Small intestine (tissue), 7 donors: Measurements from ENCODE around the gene TMA7B. TPM values are rescaled to one million over a fixed set of nuclear protein-coding genes. Genes with fewer than 3 reads are reported as not detected.

Source experiments
- DNase-seq, 2 donors: peaks; one replicate each; pipeline versions ENCODE4 v3.0.0 to v3.0.0-alpha.2; 2013
- FAIRE-seq: peaks from 2 replicates; lab custom pipeline; 2012; peaks lifted over from hg19 to GRCh38; lab: Jason Lieb, UNC
- H3K27ac ChIP-seq, 3 donors: one replicate each; pipeline ENCODE4 v1.5.1; 2013; ENCODE audit warnings: low read length in 2 of 3, mild to moderate bottlenecking in 2 of 3, control low read depth in 1 of 3, inconsistent platforms in 1 of 3, low read depth in 1 of 3, moderate library complexity in 1 of 3
- H3K27me3 ChIP-seq, 3 donors: one replicate each; pipeline ENCODE4 v1.6.1; 2013; ENCODE audit warnings: low read length in 3 of 3, inconsistent platforms in 1 of 3; ENCODE audit not compliant: control insufficient read depth in 3 of 3, insufficient read depth in 3 of 3
- H3K36me3 ChIP-seq, 3 donors: one replicate each; pipeline ENCODE4 v1.6.1; 2013; ENCODE audit warnings: low read length in 3 of 3, inconsistent platforms in 1 of 3, low read depth in 1 of 3, mild to moderate bottlenecking in 1 of 3, moderate library complexity in 1 of 3; ENCODE audit not compliant: control insufficient read depth in 3 of 3, insufficient read depth in 2 of 3
- H3K4me1 ChIP-seq, 3 donors: one replicate each; pipeline ENCODE4 v1.6.1; 2013; ENCODE audit warnings: low read length in 2 of 3, inconsistent platforms in 1 of 3, low read depth in 1 of 3, mild to moderate bottlenecking in 1 of 3, moderate library complexity in 1 of 3; ENCODE audit not compliant: control insufficient read depth in 3 of 3, insufficient read depth in 2 of 3
- H3K4me3 ChIP-seq, 3 donors: one replicate each; pipeline ENCODE4 v1.5.1; 2013; ENCODE audit warnings: low read length in 3 of 3, control low read depth in 1 of 3, inconsistent platforms in 1 of 3, low read depth in 1 of 3, mild to moderate bottlenecking in 1 of 3, moderate library complexity in 1 of 3
- H3K9me3 ChIP-seq, 2 donors: one replicate each; pipeline ENCODE4 v1.6.1; 2013; ENCODE audit warnings: low read depth in 1 of 2, low read length in 1 of 2; ENCODE audit not compliant: control insufficient read depth in 2 of 2, insufficient read depth in 1 of 2
- WGBS, 3 donors: extraction: QIAGEN DNeasy Blood & Tissue Kit; methylation state at CpG; one replicate each; pipeline ENCODE4 v1.1.7; 2013; 5-methylcytosine and 5-hydroxymethylcytosine counted together
- polyA plus RNA-seq, 4 donors: library from polyadenylated mRNA; stranded (reverse) in 3 of 4; unstranded in 1 of 4; fragments of 200-250 nt in 3 of 4; fragments of 120-200 nt in 1 of 4; gene quantifications; one replicate each; pipeline versions ENCODE4 v1.2.1 to v1.2.3, GENCODE V29; 2013
- donor health status: healthy with polysubstance abuse.
- donor health status: control.
- donor health status: control.
- donor health status: Bipolar disorder and iron deficiency.
- donor health status: healthy.

TMA7B gene
- polyA plus RNA-seq, 4 donors, result 0.04 to 0.54 (median 0.15) TPM; not detected in 1

DNA sequence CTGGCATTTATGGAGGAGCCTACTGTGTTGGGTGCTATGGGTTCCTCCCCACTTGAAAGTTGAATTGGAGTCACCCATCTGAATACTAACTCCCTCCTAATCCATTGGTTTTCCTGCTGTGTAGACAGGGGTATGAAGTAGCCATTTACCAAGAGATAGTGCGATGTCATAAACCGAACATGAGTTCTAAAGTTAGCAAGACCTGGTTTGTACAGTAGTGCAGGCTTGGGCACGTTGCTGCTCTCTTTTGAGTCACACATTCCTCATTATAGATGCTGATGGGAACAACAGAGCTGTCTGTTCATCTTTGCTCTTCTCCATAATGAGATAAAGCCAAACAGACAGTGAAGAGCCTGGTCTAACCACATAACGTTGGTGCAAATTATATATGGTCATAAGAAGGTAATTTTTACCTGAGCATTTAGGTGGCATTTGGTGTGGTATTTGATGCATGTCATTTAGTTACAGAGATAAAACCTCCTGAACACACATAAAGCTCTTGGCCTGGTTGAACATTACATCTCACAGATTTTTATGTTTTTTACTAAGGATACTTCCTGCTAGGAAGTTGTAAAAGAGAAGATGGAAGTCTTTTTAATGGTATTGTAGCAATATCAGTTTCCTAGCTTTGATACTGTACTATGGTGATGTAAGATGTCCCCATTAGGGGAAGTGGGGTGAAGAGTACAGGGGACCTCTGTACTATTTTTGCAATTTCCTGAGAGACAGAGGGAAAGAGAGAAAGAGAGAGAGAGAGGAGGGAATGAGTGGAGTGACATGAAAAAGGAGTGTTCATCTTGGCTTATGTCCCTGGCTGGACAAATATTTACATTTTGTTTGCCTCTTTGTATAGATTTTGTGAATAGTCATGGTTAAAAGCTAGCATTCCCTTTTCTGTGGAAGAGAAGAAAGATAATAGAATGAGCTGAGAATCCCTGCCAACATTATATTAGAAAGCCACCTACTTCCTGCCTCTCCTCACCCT lies 31.4 kb upstream of the TMA7B start:
- H3K4me1 ChIP-seq, result peaks cover 0 to 42% (median 10%) of the 10 kb centered on the region in 3 donors
- FAIRE-seq (no peak), DNase-seq (peak in 1 of 2 donors; percentile 27)
- H3K9me3 ChIP-seq, result no peaks in the 10 kb centered on the region
- no peaks in the 10 kb centered on the region for H3K36me3 ChIP-seq
- H3K27me3 ChIP-seq, result peaks cover 0 to 3% (median 0%) of the 10 kb centered on the region in 3 donors
- no peak overlapping the region for H3K27ac ChIP-seq
- peak overlapping the region in 1 of 3 donors; percentile 17 for H3K4me3 ChIP-seq
- 54 to 64% (median 57%) methylated on average over 4 of the region's 4 CpGs for WGBS, 3 donors

DNA sequence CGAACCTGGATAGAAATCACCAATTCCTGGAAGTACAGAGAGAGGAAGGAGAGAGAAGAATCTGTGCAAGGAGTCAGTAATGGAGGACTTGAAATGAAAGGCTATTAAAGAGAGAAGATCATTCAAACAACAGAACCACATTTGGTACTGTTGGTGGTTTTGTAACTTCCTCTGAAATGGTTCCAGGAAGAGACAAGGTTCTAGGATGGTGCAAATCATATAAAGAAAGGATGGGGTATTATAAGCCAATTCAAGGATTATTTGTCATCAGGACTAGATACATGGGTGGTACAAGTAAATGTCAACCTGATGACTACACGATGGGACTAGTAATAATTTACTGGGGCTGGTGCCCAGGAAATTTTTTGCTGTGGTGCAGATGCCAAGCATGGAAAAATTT lies 28.9 kb upstream of the TMA7B start:
- Histone ChIP-seq H3K27me3 (peaks cover 0 to 3% (median 0%) of the 10 kb centered on the region in 3 donors), H3K4me3 (no peak overlapping the region), H3K36me3 (no peaks in the 10 kb centered on the region), H3K9me3 (no peaks in the 10 kb centered on the region), H3K4me1 (peaks cover 0 to 30% (median 10%) of the 10 kb centered on the region in 3 donors), H3K27ac (no peak overlapping the region)
- DNase-seq (no peak), FAIRE-seq (no peak)
- WGBS, 3 donors, result 52 to 64% (median 58%) methylated on average over 2 of the region's 2 CpGs

DNA sequence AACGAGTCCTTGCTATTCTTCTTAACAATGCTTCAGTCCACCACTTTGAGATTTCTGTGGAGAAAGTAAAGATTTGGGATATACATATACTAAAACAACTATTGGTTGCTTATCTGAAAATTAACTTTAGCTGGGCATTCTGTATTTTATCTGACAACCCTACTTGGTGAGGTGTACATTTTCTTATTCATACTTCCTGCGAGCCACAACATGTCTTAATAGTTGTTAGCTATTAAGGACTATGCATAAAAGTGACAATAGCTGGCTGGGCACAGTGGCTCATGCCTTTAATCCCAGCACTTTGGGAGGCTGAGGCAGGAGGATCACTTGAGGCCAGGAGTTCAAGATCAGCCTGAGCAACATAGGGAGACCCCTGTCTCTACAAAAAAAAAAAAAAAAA lies 28.0 kb upstream of the TMA7B start:
- no peak for FAIRE-seq

DNA sequence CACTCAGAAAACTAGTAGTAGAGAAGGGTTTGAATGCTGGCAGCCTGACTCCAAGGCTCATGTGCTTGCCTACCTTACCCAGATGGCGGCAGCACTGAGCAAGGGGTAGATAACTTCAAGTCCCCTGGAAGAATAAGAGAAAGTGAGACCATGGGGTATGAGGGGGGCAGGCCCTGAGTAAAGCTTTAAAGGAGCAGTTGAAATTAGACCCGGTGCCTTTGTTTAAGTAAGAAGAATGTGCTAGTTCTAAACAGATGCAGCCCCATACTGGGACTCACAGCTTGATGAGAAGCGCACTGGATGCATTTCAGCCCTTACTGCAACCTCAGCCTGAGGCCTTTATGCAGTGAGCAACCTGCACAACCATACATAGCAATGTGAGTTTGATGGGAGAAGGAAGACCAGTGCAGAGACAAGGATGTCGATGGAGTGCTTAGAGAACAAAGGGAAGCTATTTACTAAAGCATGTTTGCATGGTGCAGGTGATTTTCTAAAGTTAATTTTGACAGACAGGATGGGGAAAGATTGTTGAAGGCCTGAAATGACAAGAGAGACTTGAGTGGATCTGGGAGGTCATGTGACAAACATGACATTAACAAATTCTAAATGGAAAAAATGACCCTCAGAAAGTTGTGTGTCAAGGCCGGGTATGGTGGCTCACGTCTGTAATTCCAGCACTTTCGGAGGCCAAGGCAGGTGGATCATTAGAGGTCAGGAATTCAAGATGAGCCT lies 27.1 kb upstream of the TMA7B start:
- H3K4me3 ChIP-seq, result no peak overlapping the region
- H3K27me3 ChIP-seq, result peaks cover 0 to 3% (median 0%) of the 10 kb centered on the region in 3 donors
- H3K4me1 ChIP-seq, result peaks cover 0 to 12% (median 3%) of the 10 kb centered on the region in 3 donors
- no peaks in the 10 kb centered on the region for H3K36me3 ChIP-seq
- no peaks in the 10 kb centered on the region for H3K9me3 ChIP-seq
- 62 to 74% (median 70%) methylated on average over 7 of the region's 7 CpGs for WGBS, 3 donors
- DNase-seq, result peak; percentile 45 to 55
- no peak for FAIRE-seq
- no peak overlapping the region for H3K27ac ChIP-seq

More for the DNA sequence above, 28.0 kb upstream of the TMA7B start:
- no peak overlapping the region for H3K4me3 ChIP-seq
- 58 to 76% (median 68%) methylated on average over 2 of the region's 2 CpGs for WGBS, 3 donors
- no peaks in the 10 kb centered on the region for H3K9me3 ChIP-seq
- peaks cover 0 to 21% (median 7%) of the 10 kb centered on the region in 3 donors for H3K4me1 ChIP-seq
- H3K27me3 ChIP-seq, result peaks cover 0 to 3% (median 0%) of the 10 kb centered on the region in 3 donors
- DNase-seq, result no peak
- H3K27ac ChIP-seq, result no peak overlapping the region
- H3K36me3 ChIP-seq, result no peaks in the 10 kb centered on the region

DNA sequence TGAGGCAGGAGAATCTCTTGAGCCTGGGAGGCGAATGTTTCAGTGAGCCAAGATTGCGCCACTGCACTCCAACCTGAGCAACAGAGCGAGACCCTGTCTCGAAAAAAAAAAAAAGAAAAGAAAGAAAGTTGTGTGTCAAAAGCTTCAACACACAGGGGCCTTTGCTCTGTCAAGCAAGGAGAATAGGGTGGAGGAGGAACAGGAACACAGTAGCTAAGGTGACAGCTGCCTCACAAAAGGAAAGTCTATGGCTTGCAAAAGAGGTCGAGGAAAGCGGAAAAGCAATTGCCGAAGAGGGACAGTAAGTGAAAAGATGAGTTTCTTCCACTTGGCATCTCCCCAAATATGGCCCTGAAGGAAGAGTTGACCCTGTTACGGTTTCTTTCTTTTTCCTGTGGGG lies 26.5 kb upstream of the TMA7B start:
- FAIRE-seq (no peak), DNase-seq (no peak)
- no peaks in the 10 kb centered on the region for H3K36me3 ChIP-seq
- H3K27ac ChIP-seq, result no peak overlapping the region
- H3K9me3 ChIP-seq, result no peaks in the 10 kb centered on the region
- no peak overlapping the region for H3K4me3 ChIP-seq
- H3K4me1 ChIP-seq, result peaks cover 0 to 5% (median 1%) of the 10 kb centered on the region in 3 donors
- peaks cover 0 to 3% (median 0%) of the 10 kb centered on the region in 3 donors for H3K27me3 ChIP-seq
- WGBS, 3 donors, result 75 to 82% (median 79%) methylated on average over 8 of the region's 8 CpGs

DNA sequence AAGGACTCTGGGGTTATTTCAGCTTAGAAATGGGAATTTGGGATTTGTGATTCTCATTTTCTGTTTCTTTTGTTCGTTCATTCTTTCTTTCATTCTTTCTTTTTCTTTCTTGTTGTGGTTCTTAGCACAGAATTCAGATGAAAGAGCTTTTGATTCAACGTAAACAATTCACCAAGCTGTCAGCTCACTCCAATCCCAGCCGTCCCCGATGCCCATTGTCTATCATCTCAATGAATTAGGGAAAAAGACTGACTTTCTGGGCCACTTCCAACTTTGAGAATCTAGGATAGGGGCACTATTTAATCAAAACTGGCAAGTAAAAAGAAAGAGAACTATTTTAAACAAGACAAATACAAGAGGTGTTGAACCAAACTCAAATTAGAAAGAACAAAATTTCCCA lies 25.1 kb upstream of the TMA7B start:
- H3K27me3 ChIP-seq, result peaks cover 0 to 3% (median 0%) of the 10 kb centered on the region in 3 donors
- 61 to 68% (median 66%) methylated on average over 4 of the region's 4 CpGs for WGBS, 3 donors
- FAIRE-seq (no peak), DNase-seq (no peak)
- no peaks in the 10 kb centered on the region for H3K36me3 ChIP-seq
- H3K4me3 ChIP-seq, result no peak overlapping the region
- no peak overlapping the region for H3K27ac ChIP-seq
- no peaks in the 10 kb centered on the region for H3K9me3 ChIP-seq
- H3K4me1 ChIP-seq, result no peaks in the 10 kb centered on the region

DNA sequence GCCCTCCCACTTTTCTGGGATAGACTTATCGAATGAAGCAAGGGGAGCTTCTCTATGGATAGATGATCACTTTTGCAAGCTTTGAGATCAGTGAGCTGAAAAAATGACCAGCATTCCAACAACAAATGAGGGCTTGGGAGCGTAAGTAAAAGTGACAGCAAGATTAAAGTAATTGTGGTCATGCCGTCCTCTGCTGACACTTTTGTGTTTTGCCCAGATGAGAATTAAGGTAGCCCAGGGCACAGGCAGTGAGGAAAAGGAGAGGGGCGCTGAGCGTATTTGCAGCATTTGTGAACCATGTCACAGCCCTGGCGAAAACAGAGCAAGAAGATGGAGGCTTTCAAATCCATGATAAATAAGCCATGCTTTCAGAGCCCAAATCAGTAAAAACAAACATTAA lies 24.6 kb upstream of the TMA7B start:
- no peak overlapping the region for H3K27ac ChIP-seq
- H3K4me1 ChIP-seq, result no peaks in the 10 kb centered on the region
- H3K4me3 ChIP-seq, result no peak overlapping the region
- peaks cover 0 to 3% (median 0%) of the 10 kb centered on the region in 3 donors for H3K27me3 ChIP-seq
- no peak for FAIRE-seq
- H3K9me3 ChIP-seq, result no peaks in the 10 kb centered on the region
- no peaks in the 10 kb centered on the region for H3K36me3 ChIP-seq
- no peak for DNase-seq
- WGBS, 3 donors, result 66 to 69% (median 67%) methylated on average over 6 of the region's 6 CpGs

DNA sequence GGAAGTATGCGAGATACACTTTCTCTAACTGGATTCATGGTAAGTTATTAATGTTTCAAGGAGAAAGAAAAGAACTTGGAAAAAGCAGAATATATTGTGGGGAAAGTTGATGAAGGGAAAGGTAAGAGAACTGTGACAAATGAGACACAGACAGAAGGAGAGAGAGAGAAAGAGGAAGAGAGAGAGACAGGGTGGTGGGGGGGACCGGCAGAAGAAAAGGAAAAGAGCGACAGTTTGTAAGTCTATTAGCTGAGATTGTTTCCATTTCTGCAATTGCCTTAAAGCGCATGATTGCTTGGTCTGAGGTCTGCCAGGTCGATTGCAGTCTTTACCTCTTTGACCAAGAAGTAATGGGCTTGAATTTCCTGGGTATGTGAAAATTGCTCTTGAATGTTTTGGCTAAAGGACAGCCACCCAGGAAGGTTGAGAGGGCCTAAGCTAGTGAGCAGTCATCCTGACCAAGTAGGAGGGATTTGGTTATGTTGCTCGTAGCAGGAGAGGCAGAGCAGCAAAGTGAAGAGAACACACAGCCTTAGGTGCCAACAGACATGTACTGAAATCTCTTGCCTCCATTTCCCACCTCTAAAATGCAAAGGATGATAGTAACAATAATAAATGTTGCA lies 23.6 kb upstream of the TMA7B start:
- Histone ChIP-seq H3K27ac (no peak overlapping the region), H3K9me3 (no peaks in the 10 kb centered on the region), H3K36me3 (no peaks in the 10 kb centered on the region), H3K4me1 (no peaks in the 10 kb centered on the region), H3K4me3 (no peak overlapping the region), H3K27me3 (no peaks in the 10 kb centered on the region)
- no peak for FAIRE-seq
- 65 to 68% (median 67%) methylated on average over 6 of the region's 6 CpGs for WGBS, 3 donors
- DNase-seq, result no peak
